ENCODE results near the gene CFAP46. TPM values are rescaled to one million over a fixed set of nuclear protein-coding genes. Genes with fewer than 3 reads are reported as not detected.
"Not testable (repeated sequence)": the region's sequence is repeated elsewhere in the genome, so short reads cannot be mapped to it uniquely, and the experiment has no call there.

The CFAP46 gene
- total and polyA plus RNA-seq, 9 donors, result 0.22 to 1.1 (median 0.61) TPM

DNA sequence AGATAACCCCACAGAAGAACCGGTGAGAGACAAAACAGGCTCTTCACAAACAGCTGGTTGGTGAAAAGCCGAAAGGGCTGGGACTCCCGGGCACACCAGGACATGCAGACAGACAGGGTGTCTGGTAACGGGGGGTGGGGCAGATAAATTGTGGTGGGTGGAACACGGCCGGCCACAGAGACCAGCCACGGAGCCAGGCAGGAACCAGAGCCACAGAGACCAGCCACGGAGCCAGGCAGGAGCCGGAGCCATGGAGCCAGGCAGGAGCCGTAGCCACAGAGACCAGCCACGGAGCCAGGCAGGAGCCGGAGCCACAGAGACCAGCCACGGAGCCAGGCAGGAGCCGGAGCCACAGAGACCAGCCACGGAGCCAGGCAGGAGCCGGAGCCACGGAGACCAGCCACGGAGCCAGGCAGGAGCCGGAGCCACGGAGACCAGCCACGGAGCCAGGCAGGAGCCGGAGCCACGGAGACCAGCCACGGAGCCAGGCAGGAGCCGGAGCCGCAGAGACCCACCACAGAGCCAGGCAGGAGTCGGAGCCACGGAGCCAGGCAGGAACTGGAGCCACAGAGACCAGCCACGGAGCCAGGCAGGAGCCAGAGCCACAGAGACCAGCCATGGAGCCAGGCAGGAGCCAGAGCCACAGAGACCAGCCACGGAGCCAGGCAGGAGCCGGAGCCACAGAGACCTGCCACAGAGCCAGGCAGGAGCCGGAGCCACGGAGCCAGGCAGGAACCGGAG, 116.4 kb downstream of the CFAP46 start:
- not testable (repeated sequence) for H3K9me3 ChIP-seq (replicated peaks; ENCODE audit: control insufficient read depth, low read depth, low read length); H3K4me3 ChIP-seq (ENCODE audit: low read length)
- WGBS (ENCODE audit: insufficient coverage), result 92% methylated on average over 28 of the region's 34 CpGs

DNA sequence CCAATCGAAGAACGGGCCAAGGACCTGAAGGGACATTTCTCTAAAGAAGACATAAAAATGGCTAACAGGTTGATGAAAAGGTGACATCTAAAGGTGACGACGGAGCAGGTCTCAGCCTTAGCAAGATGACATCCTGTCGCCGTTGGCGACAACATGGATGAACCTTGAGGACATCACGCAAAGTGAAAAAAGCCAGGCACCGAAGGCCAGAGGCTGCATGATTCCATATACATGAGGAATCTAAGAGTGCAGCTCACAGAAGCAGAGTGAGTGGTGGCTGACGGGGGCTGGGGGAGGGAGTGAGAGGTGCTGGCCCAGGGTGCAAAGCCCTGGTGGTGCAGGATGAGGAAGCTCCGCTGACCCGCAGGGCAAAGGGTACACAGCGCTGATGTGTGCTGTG, 122.3 kb downstream of the CFAP46 start:
- H3K9me3 ChIP-seq (replicated peaks; ENCODE audit: control insufficient read depth, low read depth, low read length), result no peaks in the 10 kb centered on the region
- peaks cover 12% of the 10 kb centered on the region for H3K27me3 ChIP-seq (ENCODE audit: control insufficient read depth, insufficient read depth, low read length)
- WGBS (ENCODE audit: insufficient coverage), result 90% methylated on average over 12 of the region's 13 CpGs

More for the DNA sequence above, 116.4 kb downstream of the CFAP46 start:
- not testable (repeated sequence) for H3K27me3 ChIP-seq (ENCODE audit: control insufficient read depth, insufficient read depth, low read length); DNase-seq; H3K36me3 ChIP-seq (ENCODE audit: control insufficient read depth, insufficient read depth, low read length); H3K4me1 ChIP-seq (ENCODE audit: control insufficient read depth, insufficient read depth, low read length); H3K27ac ChIP-seq (ENCODE audit: low read length)

DNA sequence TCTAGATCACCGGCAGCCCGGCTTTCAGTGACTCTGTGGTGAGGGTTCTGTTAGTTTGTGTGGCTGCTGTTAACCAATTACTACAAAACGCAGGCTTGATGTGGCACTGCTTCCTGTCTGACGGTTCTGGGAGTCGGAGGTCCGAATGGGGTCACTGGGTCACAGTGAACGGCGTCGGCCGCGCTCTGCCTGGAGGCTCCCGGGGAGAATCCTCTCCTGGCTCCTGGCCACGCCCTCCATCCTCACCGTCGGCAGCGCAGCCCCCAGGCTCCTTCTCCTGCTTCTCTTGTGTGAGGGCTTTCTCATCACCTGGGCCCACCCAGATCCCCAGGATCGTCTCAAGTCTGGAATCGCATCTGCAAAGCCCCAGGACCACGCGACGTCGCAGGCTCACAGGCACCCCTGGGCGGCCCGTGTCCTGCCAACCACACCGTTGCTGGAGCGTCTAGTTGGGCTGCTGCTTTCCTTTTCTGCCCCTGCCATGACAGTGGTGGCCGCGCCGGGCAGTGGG, 124.6 kb downstream of the CFAP46 start:
- no peak for DNase-seq
- peaks cover 15% of the 10 kb centered on the region for H3K27me3 ChIP-seq (ENCODE audit: control insufficient read depth, insufficient read depth, low read length)
- 77% methylated on average over 24 of the region's 29 CpGs for WGBS (ENCODE audit: insufficient coverage)

More for the DNA sequence above, 122.3 kb downstream of the CFAP46 start:
- Histone ChIP-seq H3K27ac (ENCODE audit: low read length) (no peak overlapping the region), H3K4me1 (ENCODE audit: control insufficient read depth, insufficient read depth, low read length) (no peaks in the 10 kb centered on the region), H3K4me3 (ENCODE audit: low read length) (no peak overlapping the region), H3K36me3 (ENCODE audit: control insufficient read depth, insufficient read depth, low read length) (no peaks in the 10 kb centered on the region)
- DNase-seq, result no peak

DNA sequence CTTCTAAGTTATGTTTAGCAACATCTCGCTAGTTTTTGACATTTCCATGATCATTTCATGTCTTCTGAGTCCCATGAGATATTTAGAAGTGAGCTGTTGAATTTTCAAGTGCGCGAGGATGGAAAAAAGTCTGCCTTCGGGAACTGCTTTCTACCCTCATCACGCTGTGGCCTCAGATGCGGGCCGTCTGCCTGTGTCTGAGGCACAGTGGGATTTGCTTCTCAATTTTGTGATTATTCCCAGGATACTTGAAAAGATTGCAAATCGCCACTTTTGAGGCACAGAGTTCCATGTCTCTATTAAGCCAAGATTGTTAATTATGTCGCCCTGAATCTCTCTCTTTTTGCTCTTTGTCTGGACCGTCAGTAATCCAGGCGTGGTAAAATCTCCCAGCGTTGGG, 125.7 kb downstream of the CFAP46 start:
- H3K27ac ChIP-seq (ENCODE audit: low read length), result no peak overlapping the region
- H3K4me1 ChIP-seq (ENCODE audit: control insufficient read depth, insufficient read depth, low read length), result no peaks in the 10 kb centered on the region
- peaks cover 15% of the 10 kb centered on the region for H3K27me3 ChIP-seq (ENCODE audit: control insufficient read depth, insufficient read depth, low read length)
- H3K4me3 ChIP-seq (ENCODE audit: low read length), result no peak overlapping the region
- H3K9me3 ChIP-seq (replicated peaks; ENCODE audit: control insufficient read depth, low read depth, low read length), result no peaks in the 10 kb centered on the region
- 62% methylated on average over 8 of the region's 12 CpGs for WGBS (ENCODE audit: insufficient coverage)
- H3K36me3 ChIP-seq (ENCODE audit: control insufficient read depth, insufficient read depth, low read length), result no peaks in the 10 kb centered on the region
- no peak for DNase-seq

More for the DNA sequence above, 124.6 kb downstream of the CFAP46 start:
- Histone ChIP-seq H3K4me1 (ENCODE audit: control insufficient read depth, insufficient read depth, low read length) (no peaks in the 10 kb centered on the region), H3K36me3 (ENCODE audit: control insufficient read depth, insufficient read depth, low read length) (no peaks in the 10 kb centered on the region), H3K4me3 (ENCODE audit: low read length) (no peak overlapping the region), H3K27ac (ENCODE audit: low read length) (no peak overlapping the region), H3K9me3 (replicated peaks; ENCODE audit: control insufficient read depth, low read depth, low read length) (no peaks in the 10 kb centered on the region)

GRCh38 chr10:132815168-132815857, 127.1 kb downstream of the CFAP46 start:
- H3K36me3 ChIP-seq (ENCODE audit: control insufficient read depth, insufficient read depth, low read length), result no peaks in the 10 kb centered on the region
- DNase-seq, result no peak
- H3K9me3 ChIP-seq (replicated peaks; ENCODE audit: control insufficient read depth, low read depth, low read length), result no peaks in the 10 kb centered on the region
- whole genome bisulfite sequencing (ENCODE audit: insufficient coverage), result 72% methylated on average over 17 of the region's 18 CpGs
- H3K27me3 ChIP-seq (ENCODE audit: control insufficient read depth, insufficient read depth, low read length), result peaks cover 18% of the 10 kb centered on the region
- no peak overlapping the region for H3K27ac ChIP-seq (ENCODE audit: low read length)
- no peaks in the 10 kb centered on the region for H3K4me1 ChIP-seq (ENCODE audit: control insufficient read depth, insufficient read depth, low read length)
- no peak overlapping the region for H3K4me3 ChIP-seq (ENCODE audit: low read length)

GRCh38 chr10:132814469-132814856, 127.9 kb downstream of the CFAP46 start:
- H3K4me3 ChIP-seq (ENCODE audit: low read length), result no peak overlapping the region
- DNase-seq, result no peak
- WGBS (ENCODE audit: insufficient coverage), result 76% methylated on average over 16 of the region's 16 CpGs
- H3K9me3 ChIP-seq (replicated peaks; ENCODE audit: control insufficient read depth, low read depth, low read length), result no peaks in the 10 kb centered on the region
- H3K4me1 ChIP-seq (ENCODE audit: control insufficient read depth, insufficient read depth, low read length), result no peaks in the 10 kb centered on the region
- H3K27me3 ChIP-seq (ENCODE audit: control insufficient read depth, insufficient read depth, low read length), result peaks cover 24% of the 10 kb centered on the region
- H3K36me3 ChIP-seq (ENCODE audit: control insufficient read depth, insufficient read depth, low read length), result no peaks in the 10 kb centered on the region
- H3K27ac ChIP-seq (ENCODE audit: low read length), result no peak overlapping the region

DNA sequence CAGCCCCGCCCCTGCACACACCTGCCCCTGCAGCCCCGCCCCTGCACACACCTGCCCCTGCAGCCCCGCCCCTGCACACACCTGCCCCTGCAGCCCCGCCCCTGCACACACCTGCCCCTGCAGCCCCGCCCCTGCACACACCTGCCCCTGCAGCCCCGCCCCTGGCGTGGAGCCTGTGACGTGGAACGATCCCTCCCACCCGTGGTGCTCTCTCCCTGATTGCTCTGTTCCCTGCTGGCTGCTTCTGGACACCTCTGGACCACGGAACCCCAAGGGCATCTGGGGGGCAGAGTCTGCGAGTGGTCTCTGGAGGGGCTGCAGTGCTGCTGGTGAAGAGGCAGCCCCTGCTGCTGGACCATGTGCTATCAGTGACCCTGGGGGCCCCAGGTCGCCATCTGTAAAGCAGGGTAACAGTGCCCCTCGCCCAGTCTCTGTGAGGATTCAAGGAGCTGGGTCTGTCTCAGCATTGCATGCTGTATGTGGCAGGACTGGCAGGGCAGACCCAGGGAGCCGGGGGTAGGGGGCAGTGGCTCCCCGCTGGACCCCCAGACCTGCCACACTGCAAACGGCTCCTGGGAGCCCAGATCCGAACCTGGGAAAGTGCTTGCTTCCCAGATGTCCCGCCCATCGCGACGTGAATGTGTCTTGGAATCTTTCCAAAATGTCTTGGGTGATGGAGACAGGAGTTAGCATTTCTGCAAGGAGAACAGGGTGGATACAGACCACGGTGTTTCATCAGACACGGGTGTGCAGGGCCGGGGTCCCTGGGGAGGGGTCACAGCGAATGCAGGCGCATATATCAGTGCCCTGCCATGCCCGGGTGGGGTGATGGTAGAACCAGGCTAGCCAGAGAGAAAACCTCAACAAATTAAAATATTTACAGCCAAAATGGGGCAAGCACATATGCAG, 128.6 kb downstream of the CFAP46 start:
- no peak overlapping the region for H3K4me3 ChIP-seq (ENCODE audit: low read length)
- no peak overlapping the region for H3K27ac ChIP-seq (ENCODE audit: low read length)
- peaks cover 26% of the 10 kb centered on the region for H3K27me3 ChIP-seq (ENCODE audit: control insufficient read depth, insufficient read depth, low read length)
- H3K36me3 ChIP-seq (ENCODE audit: control insufficient read depth, insufficient read depth, low read length), result no peaks in the 10 kb centered on the region
- no peak for DNase-seq
- no peaks in the 10 kb centered on the region for H3K9me3 ChIP-seq (replicated peaks; ENCODE audit: control insufficient read depth, low read depth, low read length)
- H3K4me1 ChIP-seq (ENCODE audit: control insufficient read depth, insufficient read depth, low read length), result no peaks in the 10 kb centered on the region
- WGBS (ENCODE audit: insufficient coverage), result 57% methylated on average over 20 of the region's 28 CpGs

DNA sequence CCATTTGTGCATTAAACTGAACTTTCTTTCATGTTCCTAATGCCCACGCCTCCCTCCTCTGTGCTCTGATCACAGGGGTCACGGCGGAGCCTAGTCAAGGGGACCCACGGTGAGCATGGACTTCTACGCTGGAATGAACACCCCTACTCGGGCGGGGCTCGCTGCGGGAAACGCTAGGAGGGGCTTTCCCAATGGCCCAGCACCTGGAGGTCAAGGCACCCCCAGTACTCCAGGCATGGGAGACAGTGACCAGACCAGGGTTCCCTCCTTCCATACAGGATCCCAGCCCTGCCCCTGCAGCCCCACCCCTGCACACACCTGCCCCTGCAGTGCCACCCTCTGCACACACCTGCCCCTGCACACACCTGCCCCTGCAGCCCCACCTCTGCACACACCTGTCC, 129.4 kb downstream of the CFAP46 start:
- no peak overlapping the region for H3K4me3 ChIP-seq (ENCODE audit: low read length)
- H3K9me3 ChIP-seq (replicated peaks; ENCODE audit: control insufficient read depth, low read depth, low read length), result no peaks in the 10 kb centered on the region
- peaks cover 31% of the 10 kb centered on the region for H3K27me3 ChIP-seq (ENCODE audit: control insufficient read depth, insufficient read depth, low read length)
- no peak for DNase-seq
- no peak overlapping the region for H3K27ac ChIP-seq (ENCODE audit: low read length)
- WGBS (ENCODE audit: insufficient coverage), result 75% methylated on average over 10 of the region's 10 CpGs
- no peaks in the 10 kb centered on the region for H3K4me1 ChIP-seq (ENCODE audit: control insufficient read depth, insufficient read depth, low read length)
- no peaks in the 10 kb centered on the region for H3K36me3 ChIP-seq (ENCODE audit: control insufficient read depth, insufficient read depth, low read length)

- no peak overlapping the region for H3K27ac ChIP-seq (ENCODE audit: low read length)
- H3K4me1 ChIP-seq (ENCODE audit: control insufficient read depth, insufficient read depth, low read length), result no peaks in the 10 kb centered on the region
- 65% methylated on average over 4 of the region's 11 CpGs for WGBS (ENCODE audit: insufficient coverage)
- no peaks in the 10 kb centered on the region for H3K9me3 ChIP-seq (replicated peaks; ENCODE audit: control insufficient read depth, low read depth, low read length)
- no peaks in the 10 kb centered on the region for H3K36me3 ChIP-seq (ENCODE audit: control insufficient read depth, insufficient read depth, low read length)
- H3K4me3 ChIP-seq (ENCODE audit: low read length), result no peak overlapping the region
- no peak for DNase-seq
- peaks cover 28% of the 10 kb centered on the region for H3K27me3 ChIP-seq (ENCODE audit: control insufficient read depth, insufficient read depth, low read length)
Observed at GRCh38 chr10:132812520-132812919, 129.8 kb downstream of the CFAP46 start.

Measured in muscle of leg (tissue), 11 donors.